B cell (primary cell): ENCODE data around the gene CACNA1D. TPM values are rescaled to one million over a fixed set of nuclear protein-coding genes. Genes with fewer than 3 reads are reported as not detected.

Experiments
- ATAC-seq: fragments of 200-7000 bp; cut with Tn5 transposase; one replicate; pipeline ENCODE4 v1.10.0; 2021; ENCODE audit warnings: low read depth, mild to moderate bottlenecking, moderate number of reproducible peaks, moderate library complexity
- CTCF ChIA-PET: fragments of 350-600 bp; sonication (Branson Sonifier 250); formaldehyde crosslinking; loops from one replicate; lab custom pipeline; 2021; ENCODE audit warnings: antibody characterized with exemption, inconsistent platforms; lab: Charles Lee
- POLR2A ChIA-PET: fragments of 350-600 bp; sonication (Branson Sonifier 250); formaldehyde crosslinking; loops from one replicate; lab custom pipeline; 2021; ENCODE audit warnings: antibody characterized with exemption; lab: Charles Lee
- DNase-seq: peaks from one replicate; pipeline ENCODE4 v3.0.0; 2013
- H2AFZ ChIP-seq: 2 replicates; pipeline ENCODE4 v1.6.1; 2012; ENCODE audit warnings: mild to moderate bottlenecking, low read depth, low read length; ENCODE audit not compliant: insufficient read depth, poor library complexity, severe bottlenecking
- H3K27ac ChIP-seq, 2 donors: 1 replicate in 1 of 2; 2 replicates in 1 of 2; pipeline ENCODE4 v1.5.1; 2012 to 2013; ENCODE audit warnings: low read length in 2 of 2, mild to moderate bottlenecking in 2 of 2, moderate library complexity in 1 of 2
- H3K27me3 ChIP-seq, 4 experiments: fragments of 200-600 bp in 1 of 4; sonication (generic) in 1 of 4; replicated peaks in 1 of 4; 1 replicate in 2 of 4; 2 replicates in 2 of 4; pipeline versions ENCODE4 v1.6.1 to v1.7.0; 2013 to 2016; ENCODE audit warnings: low read length in 3 of 4, mild to moderate bottlenecking in 2 of 4, mixed read lengths in 1 of 4, moderate library complexity in 1 of 4; ENCODE audit not compliant: insufficient read depth in 4 of 4, control insufficient read depth in 3 of 4; ENCODE audit errors: control extremely low read depth in 1 of 4
- H3K36me3 ChIP-seq, 2 experiments: replicated peaks in 1 of 2; 1 replicate in 1 of 2; 2 replicates in 1 of 2; pipeline versions ENCODE4 v1.6.1 to v1.7.1; 2013; ENCODE audit warnings: low read length in 1 of 2; ENCODE audit not compliant: insufficient read depth in 2 of 2, control insufficient read depth in 1 of 2; ENCODE audit errors: control extremely low read depth in 1 of 2, extremely low read depth in 1 of 2
- H3K4me1 ChIP-seq, 2 donors: fragments of 200-600 bp in 1 of 2; sonication (generic) in 1 of 2; 1 replicate in 1 of 2; 2 replicates in 1 of 2; pipeline versions ENCODE4 v1.5.1 to v1.6.1; 2013 to 2017; ENCODE audit warnings: low read length in 2 of 2; ENCODE audit not compliant: control insufficient read depth in 2 of 2, insufficient read depth in 2 of 2
- H3K4me2 ChIP-seq: replicated peaks from 2 replicates; pipeline ENCODE3; 2012; ENCODE audit warnings: mild to moderate bottlenecking, low read depth, low read length; ENCODE audit not compliant: poor library complexity, severe bottlenecking
- H3K4me3 ChIP-seq, 5 experiments: fragments of 200-600 bp in 1 of 5; sonication (generic) in 1 of 5; 1 replicate in 3 of 5; 2 replicates in 2 of 5; pipeline versions ENCODE4 v1.5.1 to v1.7.0; 2011 to 2016; ENCODE audit warnings: low read length in 4 of 5, mild to moderate bottlenecking in 4 of 5, low read depth in 2 of 5, control low read depth in 1 of 5, moderate library complexity in 1 of 5; ENCODE audit not compliant: insufficient read depth in 1 of 5; ENCODE audit errors: control extremely low read depth in 1 of 5, extremely low read depth in 1 of 5
- H3K79me2 ChIP-seq: fragments of 200-600 bp; sonication (generic); one replicate; pipeline ENCODE4 v1.6.0; 2016; ENCODE audit warnings: low read length; ENCODE audit not compliant: control insufficient read depth, insufficient read depth
- H3K9ac ChIP-seq: fragments of 200-600 bp; sonication (generic); 2 replicates; pipeline ENCODE4 v1.6.1; 2017; ENCODE audit warnings: mild to moderate bottlenecking, low read length, moderate library complexity
- H3K9me3 ChIP-seq, 3 donors: one replicate each; pipeline versions ENCODE4 v1.6.1 to v1.7.1; 2013; ENCODE audit warnings: low read length in 2 of 3; ENCODE audit not compliant: control insufficient read depth in 2 of 3, insufficient read depth in 1 of 3; ENCODE audit errors: control extremely low read depth in 1 of 3
- H4K20me1 ChIP-seq: 2 replicates; pipeline ENCODE4 v1.6.0; 2012; ENCODE audit warnings: mild to moderate bottlenecking, low read length; ENCODE audit not compliant: insufficient read depth, control insufficient read depth, poor library complexity, severe bottlenecking
- H3K27ac Mint-ChIP-seq: one replicate; pipeline ENCODE4 v1.8.0; 2021; ENCODE audit warnings: mixed read lengths
- H3K27me3 Mint-ChIP-seq: one replicate; pipeline ENCODE4 v1.8.0; 2021; ENCODE audit warnings: mixed read lengths
- H3K4me1 Mint-ChIP-seq: one replicate; pipeline ENCODE4 v1.8.0; 2021; ENCODE audit warnings: mixed read lengths
- H3K4me3 Mint-ChIP-seq: one replicate; pipeline ENCODE4 v1.8.0; 2021; ENCODE audit warnings: mixed read lengths
- H3K9me3 Mint-ChIP-seq: one replicate; pipeline ENCODE4 v1.8.0; 2022; ENCODE audit warnings: mixed read lengths; ENCODE audit not compliant: insufficient read depth
- EZH2 ChIP-seq: IDR thresholded peaks from 2 replicates; pipeline ENCODE4 v1.6.1; 2012; ENCODE audit warnings: borderline replicate concordance, low read depth, mild to moderate bottlenecking, moderate library complexity, low read length; ENCODE audit not compliant: insufficient read depth, poor library complexity, severe bottlenecking
- WGBS: methylation state at CpG from one replicate; pipeline ENCODE4 v1.1.5; 2013; ENCODE audit warnings: missing lambda C conversion rate; ENCODE audit not compliant: insufficient coverage; 5-methylcytosine and 5-hydroxymethylcytosine counted together
- intact Hi-C: fragments of 100-400 bp; cut with micrococcal nuclease; formaldehyde crosslinking; loops from one replicate; pipeline ENCODE4 v1.10.0; 2022
- polyA plus RNA-seq: library from polyadenylated mRNA; depleted of rRNA; stranded (reverse); fragments of >200 nt; gene quantifications from 2 replicates; pipeline ENCODE4 v1.2.3, GENCODE V29; 2012
- total RNA-seq, 2 donors: library from RNA; stranded (reverse); fragments of 120-200 nt in 1 of 2; gene quantifications; 1 replicate in 1 of 2; 2 replicates in 1 of 2; pipeline versions ENCODE4 v1.2.3 to v1.2.4, GENCODE V29; 2013 to 2022
- TF ChIP-seq, protein P1 (sequence below): fragments of 200-600 bp; IDR thresholded peaks from one replicate; pipeline ENCODE4 v1.8.0; 2022; ENCODE audit warnings: antibody characterized with exemption, mild to moderate bottlenecking

The CACNA1D gene
- total and polyA plus RNA-seq, 2 donors (not counting 1 experiment from before 2014, with no cell fraction given): 0.06 to 0.07 TPM

- intact Hi-C loops: no loop called here
- ATAC-seq: no peak
- no peaks in the 10 kb centered on the region for H3K4me1 Mint-ChIP-seq
Observed at GRCh38 chr3:53670721-53671120, 176.3 kb downstream of the CACNA1D start.

GRCh38 chr3:53671192-53671960 lies 177.0 kb downstream of the CACNA1D start:
- H3K36me3 ChIP-seq: no peaks in the 10 kb centered on the region
- ATAC-seq (no peak), DNase-seq (no peak)
- no peak overlapping the region for H3K4me3 ChIP-seq
- WGBS: 89% methylated on average over 4 of the region's 5 CpGs
- intact Hi-C loops: no loop called here
- H3K27ac ChIP-seq: no peak overlapping the region
- H3K4me2 ChIP-seq: no peak overlapping the region
- H3K9me3 ChIP-seq: no peaks in the 10 kb centered on the region
- H2AFZ ChIP-seq: no peak overlapping the region
- Mint-ChIP-seq H3K9me3 (no peaks in the 10 kb centered on the region), H3K4me1 (no peaks in the 10 kb centered on the region), H3K27ac (no peak overlapping the region), H3K4me3 (no peak overlapping the region), H3K27me3 (peaks cover 3% of the 10 kb centered on the region)
- H3K27me3 ChIP-seq: peaks cover 0 to under 1% (median 0%) of the 10 kb centered on the region in 4 experiments
- no peaks in the 10 kb centered on the region for H3K4me1 ChIP-seq
- TF ChIP-seq, protein P1, sequence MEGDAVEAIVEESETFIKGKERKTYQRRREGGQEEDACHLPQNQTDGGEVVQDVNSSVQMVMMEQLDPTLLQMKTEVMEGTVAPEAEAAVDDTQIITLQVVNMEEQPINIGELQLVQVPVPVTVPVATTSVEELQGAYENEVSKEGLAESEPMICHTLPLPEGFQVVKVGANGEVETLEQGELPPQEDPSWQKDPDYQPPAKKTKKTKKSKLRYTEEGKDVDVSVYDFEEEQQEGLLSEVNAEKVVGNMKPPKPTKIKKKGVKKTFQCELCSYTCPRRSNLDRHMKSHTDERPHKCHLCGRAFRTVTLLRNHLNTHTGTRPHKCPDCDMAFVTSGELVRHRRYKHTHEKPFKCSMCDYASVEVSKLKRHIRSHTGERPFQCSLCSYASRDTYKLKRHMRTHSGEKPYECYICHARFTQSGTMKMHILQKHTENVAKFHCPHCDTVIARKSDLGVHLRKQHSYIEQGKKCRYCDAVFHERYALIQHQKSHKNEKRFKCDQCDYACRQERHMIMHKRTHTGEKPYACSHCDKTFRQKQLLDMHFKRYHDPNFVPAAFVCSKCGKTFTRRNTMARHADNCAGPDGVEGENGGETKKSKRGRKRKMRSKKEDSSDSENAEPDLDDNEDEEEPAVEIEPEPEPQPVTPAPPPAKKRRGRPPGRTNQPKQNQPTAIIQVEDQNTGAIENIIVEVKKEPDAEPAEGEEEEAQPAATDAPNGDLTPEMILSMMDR: no peak
- TF ChIP-seq EZH2: no peak
- ChIA-PET POLR2A (no interaction called here), CTCF (no interaction called here)
- H4K20me1 ChIP-seq: no peaks in the 10 kb centered on the region
- no peaks in the 10 kb centered on the region for H3K79me2 ChIP-seq
- no peak overlapping the region for H3K9ac ChIP-seq

More at GRCh38 chr3:53670721-53671120, 176.3 kb downstream of the CACNA1D start:
- Histone ChIP-seq H3K36me3 (no peaks in the 10 kb centered on the region), H3K79me2 (no peaks in the 10 kb centered on the region), H3K4me1 (no peaks in the 10 kb centered on the region), H3K27me3 (peaks cover 0 to 6% (median 0%) of the 10 kb centered on the region in 4 experiments), H4K20me1 (no peaks in the 10 kb centered on the region), H3K9me3 (no peaks in the 10 kb centered on the region), H3K4me2 (no peak overlapping the region), H3K27ac (no peak overlapping the region), H3K4me3 (no peak overlapping the region), H3K9ac (no peak overlapping the region), H2AFZ (no peak overlapping the region)
- no peak overlapping the region for H3K27ac Mint-ChIP-seq
- H3K27me3 Mint-ChIP-seq: peaks cover 3% of the 10 kb centered on the region
- ChIA-PET CTCF (no interaction called here), POLR2A (no interaction called here)
- TF ChIP-seq, protein P1: no peak
- TF ChIP-seq EZH2: no peak
- H3K9me3 Mint-ChIP-seq: no peaks in the 10 kb centered on the region
- 100% methylated on average over 1 of the region's 3 CpGs for WGBS
- no peak for DNase-seq
- no peak overlapping the region for H3K4me3 Mint-ChIP-seq
